Ishikawa (cell line): ENCODE data around the gene GGTLC1.

Experiments used
- CEBPB ChIP-seq: IDR thresholded peaks from 2 replicates; pipeline ENCODE4 v1.6.1; 2012
- CREB1 ChIP-seq: IDR thresholded peaks from 2 replicates; pipeline ENCODE4 v1.6.1; 2012; ENCODE audit warnings: low read depth
- EGR1 ChIP-seq: IDR thresholded peaks from 2 replicates; pipeline ENCODE4 v1.6.1; 2012
- EP300 ChIP-seq: IDR thresholded peaks from 2 replicates; pipeline ENCODE4 v1.6.1; 2012; ENCODE audit warnings: borderline replicate concordance
- FOXM1 ChIP-seq: IDR thresholded peaks from 2 replicates; pipeline ENCODE4 v1.6.1; 2012; ENCODE audit warnings: low read depth, borderline replicate concordance
- NFIC ChIP-seq: IDR thresholded peaks from 2 replicates; pipeline ENCODE4 v1.6.1; 2012
- RAD21 ChIP-seq: IDR thresholded peaks from 2 replicates; pipeline ENCODE4 v1.6.1; 2012; ENCODE audit warnings: low read depth
- TAF1 ChIP-seq: IDR thresholded peaks from 2 replicates; pipeline ENCODE4 v1.6.1; 2012; ENCODE audit warnings: low read depth, mild to moderate bottlenecking
- TCF12 ChIP-seq: IDR thresholded peaks from 2 replicates; pipeline ENCODE4 v1.6.1; 2012; ENCODE audit warnings: low read depth
- TEAD4 ChIP-seq: IDR thresholded peaks from 2 replicates; pipeline ENCODE4 v1.6.1; 2012
- YY1 ChIP-seq: IDR thresholded peaks from 2 replicates; pipeline ENCODE4 v1.6.1; 2012; ENCODE audit warnings: low read depth
- ZBTB7A ChIP-seq: IDR thresholded peaks from 2 replicates; pipeline ENCODE4 v1.6.1; 2012; ENCODE audit warnings: low read depth
- TF ChIP-seq, protein P1 (sequence below): IDR thresholded peaks from 2 replicates; pipeline ENCODE4 v1.6.1; 2012
- TF ChIP-seq, protein P2 (sequence below): IDR thresholded peaks from 2 replicates; pipeline ENCODE4 v1.6.1; 2012; ENCODE audit warnings: low read depth, mild to moderate bottlenecking
- TF ChIP-seq, protein P3 (sequence below): IDR thresholded peaks from 2 replicates; pipeline ENCODE4 v1.6.1; 2012

The GGTLC1 gene

DNA sequence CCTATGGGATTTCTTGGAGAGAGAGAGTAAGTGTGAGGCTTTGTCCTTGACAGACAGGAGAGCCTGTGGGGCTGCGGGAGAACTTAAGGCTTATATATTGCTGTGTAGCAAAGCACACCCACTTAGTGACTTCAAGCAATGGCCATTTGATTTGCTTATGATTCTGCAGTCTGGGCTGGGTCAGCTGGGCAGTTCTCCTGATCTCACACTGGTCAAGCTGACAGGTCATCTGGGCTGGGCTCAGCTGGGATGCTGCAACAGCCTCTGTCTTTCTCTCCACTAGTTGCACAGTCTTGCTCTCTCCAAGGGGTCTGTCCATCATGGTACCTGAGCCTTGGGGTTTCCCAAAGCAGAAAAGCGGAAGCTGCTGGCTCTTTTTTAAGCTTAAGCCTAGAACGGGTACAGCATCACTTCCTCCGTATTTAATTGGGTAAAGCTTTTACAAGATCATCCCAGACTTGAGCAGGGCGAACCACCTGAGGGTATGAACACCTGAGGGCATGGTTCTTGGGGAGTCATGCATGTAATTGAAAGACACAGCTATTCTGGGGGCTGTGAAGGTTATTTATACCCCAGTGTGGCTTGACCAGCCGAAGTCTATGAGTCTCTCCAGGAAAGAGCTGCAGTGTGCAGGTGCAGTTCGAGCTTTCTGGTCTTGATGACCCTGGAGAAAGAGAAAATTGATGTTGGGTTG, 13.3 kb upstream of the GGTLC1 start:
- TF ChIP-seq, protein P1, sequence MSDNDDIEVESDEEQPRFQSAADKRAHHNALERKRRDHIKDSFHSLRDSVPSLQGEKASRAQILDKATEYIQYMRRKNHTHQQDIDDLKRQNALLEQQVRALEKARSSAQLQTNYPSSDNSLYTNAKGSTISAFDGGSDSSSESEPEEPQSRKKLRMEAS, result no peak
- TF ChIP-seq, protein P2, sequence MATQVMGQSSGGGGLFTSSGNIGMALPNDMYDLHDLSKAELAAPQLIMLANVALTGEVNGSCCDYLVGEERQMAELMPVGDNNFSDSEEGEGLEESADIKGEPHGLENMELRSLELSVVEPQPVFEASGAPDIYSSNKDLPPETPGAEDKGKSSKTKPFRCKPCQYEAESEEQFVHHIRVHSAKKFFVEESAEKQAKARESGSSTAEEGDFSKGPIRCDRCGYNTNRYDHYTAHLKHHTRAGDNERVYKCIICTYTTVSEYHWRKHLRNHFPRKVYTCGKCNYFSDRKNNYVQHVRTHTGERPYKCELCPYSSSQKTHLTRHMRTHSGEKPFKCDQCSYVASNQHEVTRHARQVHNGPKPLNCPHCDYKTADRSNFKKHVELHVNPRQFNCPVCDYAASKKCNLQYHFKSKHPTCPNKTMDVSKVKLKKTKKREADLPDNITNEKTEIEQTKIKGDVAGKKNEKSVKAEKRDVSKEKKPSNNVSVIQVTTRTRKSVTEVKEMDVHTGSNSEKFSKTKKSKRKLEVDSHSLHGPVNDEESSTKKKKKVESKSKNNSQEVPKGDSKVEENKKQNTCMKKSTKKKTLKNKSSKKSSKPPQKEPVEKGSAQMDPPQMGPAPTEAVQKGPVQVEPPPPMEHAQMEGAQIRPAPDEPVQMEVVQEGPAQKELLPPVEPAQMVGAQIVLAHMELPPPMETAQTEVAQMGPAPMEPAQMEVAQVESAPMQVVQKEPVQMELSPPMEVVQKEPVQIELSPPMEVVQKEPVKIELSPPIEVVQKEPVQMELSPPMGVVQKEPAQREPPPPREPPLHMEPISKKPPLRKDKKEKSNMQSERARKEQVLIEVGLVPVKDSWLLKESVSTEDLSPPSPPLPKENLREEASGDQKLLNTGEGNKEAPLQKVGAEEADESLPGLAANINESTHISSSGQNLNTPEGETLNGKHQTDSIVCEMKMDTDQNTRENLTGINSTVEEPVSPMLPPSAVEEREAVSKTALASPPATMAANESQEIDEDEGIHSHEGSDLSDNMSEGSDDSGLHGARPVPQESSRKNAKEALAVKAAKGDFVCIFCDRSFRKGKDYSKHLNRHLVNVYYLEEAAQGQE, result no peak
- TF ChIP-seq EP300 (no peak), EGR1 (no peak), ZBTB7A (no peak), YY1 (no peak), CREB1 (no peak), TEAD4 (no peak), TAF1 (no peak), TCF12 (no peak), FOXM1 (no peak), CEBPB (no peak), NFIC (no peak), RAD21 (no peak)
- TF ChIP-seq, protein P3, sequence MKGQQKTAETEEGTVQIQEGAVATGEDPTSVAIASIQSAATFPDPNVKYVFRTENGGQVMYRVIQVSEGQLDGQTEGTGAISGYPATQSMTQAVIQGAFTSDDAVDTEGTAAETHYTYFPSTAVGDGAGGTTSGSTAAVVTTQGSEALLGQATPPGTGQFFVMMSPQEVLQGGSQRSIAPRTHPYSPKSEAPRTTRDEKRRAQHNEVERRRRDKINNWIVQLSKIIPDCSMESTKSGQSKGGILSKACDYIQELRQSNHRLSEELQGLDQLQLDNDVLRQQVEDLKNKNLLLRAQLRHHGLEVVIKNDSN, result no peak

DNA sequence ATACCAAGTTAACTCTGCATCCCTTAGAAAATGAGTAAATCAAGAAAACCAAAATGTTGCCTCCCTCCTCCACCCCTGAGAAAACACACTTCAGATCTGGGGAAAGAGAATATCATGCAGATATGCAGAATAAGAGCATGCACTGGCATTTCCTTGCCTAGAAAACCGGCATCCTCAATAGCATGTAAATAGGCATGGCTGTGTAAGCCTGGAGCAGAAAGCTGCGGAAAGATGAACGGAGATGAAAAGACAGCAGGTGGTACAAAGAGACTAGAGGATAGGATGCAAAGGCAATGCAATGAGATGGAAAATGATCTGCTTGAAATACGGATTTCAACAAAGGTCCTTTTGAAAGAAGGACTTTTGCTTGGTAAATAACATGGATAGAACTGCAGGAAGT, 10.3 kb upstream of the GGTLC1 start:
- no peak for TF ChIP-seq EP300
- no peak for TF ChIP-seq CREB1
- TF ChIP-seq EGR1, result no peak
- no peak for TF ChIP-seq CEBPB
- TF ChIP-seq ZBTB7A, result no peak
- no peak for TF ChIP-seq NFIC
- no peak for TF ChIP-seq FOXM1
- TF ChIP-seq YY1, result no peak

DNA sequence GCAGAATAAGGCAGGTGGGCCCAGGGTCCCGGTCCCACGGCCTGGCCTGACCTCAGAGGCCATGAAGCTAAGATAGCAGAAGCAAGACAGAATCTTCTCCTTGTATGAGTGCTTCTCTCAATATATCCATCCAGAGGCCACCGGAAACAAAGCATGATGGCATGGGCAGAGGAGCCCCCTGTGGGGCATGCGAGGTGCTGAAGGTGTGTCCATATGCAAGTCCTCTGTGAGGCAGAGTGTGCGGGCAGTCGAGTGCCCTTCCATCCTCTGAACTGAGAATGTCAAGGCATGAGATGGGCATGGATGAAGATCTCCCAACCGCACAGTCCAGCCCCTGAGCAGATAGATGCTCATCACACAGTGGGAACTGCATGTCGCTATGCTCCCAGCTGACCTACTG, 9.8 kb upstream of the GGTLC1 start:
- TF ChIP-seq CREB1 (no peak), FOXM1 (no peak), TEAD4 (no peak), CEBPB (no peak), EP300 (no peak), ZBTB7A (no peak), TCF12 (no peak), YY1 (no peak), RAD21 (no peak), TAF1 (no peak), NFIC (no peak), EGR1 (no peak)
- TF ChIP-seq, protein P1, result no peak
- TF ChIP-seq, protein P3, result no peak
- TF ChIP-seq, protein P2, result no peak

DNA sequence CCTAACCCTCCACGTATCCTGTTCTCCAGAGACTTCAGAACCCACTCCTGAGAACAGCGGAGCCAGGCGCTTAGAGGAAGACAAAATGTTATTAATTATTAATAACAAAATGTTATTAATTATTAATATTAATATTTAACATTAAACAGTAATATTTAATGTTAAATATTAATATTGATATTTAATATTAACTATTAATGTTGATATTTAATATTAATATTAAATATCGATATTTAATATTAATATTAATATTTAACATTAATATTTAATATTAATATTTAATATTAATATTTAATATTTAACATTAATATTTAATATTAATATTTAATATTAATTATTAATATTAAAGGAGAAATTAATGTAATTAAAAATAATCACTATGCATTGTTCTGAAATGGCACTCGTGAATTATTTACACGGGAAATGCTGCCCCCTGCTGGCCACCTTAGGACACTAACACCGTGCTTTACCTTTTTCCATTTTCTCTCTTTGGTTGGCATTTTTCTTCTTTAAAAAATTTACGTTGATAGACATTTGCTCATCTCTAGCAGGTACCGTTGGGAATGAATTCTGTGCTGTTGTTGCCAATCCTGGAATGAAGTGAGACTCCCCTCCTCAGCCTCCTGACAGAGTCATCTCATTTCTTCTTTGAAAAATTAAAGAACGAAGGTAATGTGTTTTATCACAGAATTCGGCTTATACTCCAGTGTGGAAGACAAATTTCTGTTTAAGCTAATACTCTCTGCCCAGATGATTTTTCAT, 7.5 kb upstream of the GGTLC1 start:
- TF ChIP-seq TAF1 (no peak), RAD21 (peak; percentile 56)

DNA sequence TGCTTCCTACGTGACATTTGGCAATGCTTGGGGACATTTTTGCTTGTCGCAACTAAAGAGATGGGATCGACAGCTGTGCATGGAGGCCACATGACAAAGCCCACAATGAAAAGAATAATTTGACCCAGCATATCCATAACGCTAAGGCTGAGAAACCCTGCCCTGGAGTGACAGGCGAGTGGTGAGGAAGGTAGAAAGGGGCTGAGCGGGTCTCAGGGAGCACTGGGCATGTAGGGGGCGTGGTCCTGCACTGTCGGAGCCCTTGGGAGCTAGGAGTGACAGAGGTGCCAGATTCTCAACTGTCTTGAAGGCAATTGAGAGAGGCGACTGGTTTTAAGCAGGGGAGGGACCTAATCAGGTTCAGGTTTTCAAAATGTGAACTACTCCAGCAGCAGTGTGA, 13.6 kb downstream of the GGTLC1 start:
- TF ChIP-seq FOXM1 (no peak), CEBPB (no peak), EGR1 (no peak), RAD21 (no peak), TAF1 (no peak), TCF12 (no peak), YY1 (no peak), CREB1 (no peak), TEAD4 (no peak), NFIC (no peak), ZBTB7A (no peak)
- TF ChIP-seq, protein P3, result no peak
- TF ChIP-seq, protein P1, result no peak
- TF ChIP-seq, protein P2, result no peak
